Endodermal cell (in vitro differentiated cells): ENCODE measurements around the gene CX3CR1. TPM values are rescaled to one million over a fixed set of nuclear protein-coding genes. Genes with fewer than 3 reads are reported as not detected.

Experiments
- DNase-seq: peaks from one replicate; pipeline ENCODE4 v3.0.0-alpha.2; 2017
- H3K27ac ChIP-seq: 2 replicates; pipeline ENCODE4 v1.5.1; 2013; ENCODE audit warnings: mild to moderate bottlenecking, low read depth, low read length, moderate library complexity
- H3K27me3 ChIP-seq: 2 replicates; pipeline ENCODE4 v1.6.1; 2013; ENCODE audit warnings: mild to moderate bottlenecking, low read length, moderate library complexity; ENCODE audit not compliant: insufficient read depth, control insufficient read depth, poor library complexity, severe bottlenecking
- H3K36me3 ChIP-seq: 2 replicates; pipeline ENCODE4 v1.7.0; 2013; ENCODE audit warnings: mild to moderate bottlenecking, low read length, moderate library complexity; ENCODE audit not compliant: control insufficient read depth, insufficient read depth
- H3K4me1 ChIP-seq: one replicate; pipeline ENCODE4 v1.7.0; 2013; ENCODE audit warnings: low read length; ENCODE audit not compliant: control insufficient read depth, insufficient read depth
- H3K4me3 ChIP-seq: 2 replicates; pipeline ENCODE4 v1.5.1; 2013; ENCODE audit warnings: mild to moderate bottlenecking, low read length, moderate library complexity
- H3K9ac ChIP-seq: 2 replicates; pipeline ENCODE4 v1.6.1; 2013; ENCODE audit warnings: mild to moderate bottlenecking, low read length, moderate library complexity; ENCODE audit not compliant: poor library complexity, severe bottlenecking; ENCODE audit errors: extremely low read depth
- H3K9me3 ChIP-seq: 2 replicates; pipeline ENCODE4 v1.6.1; 2013; ENCODE audit warnings: mild to moderate bottlenecking, low read length, moderate library complexity; ENCODE audit not compliant: control insufficient read depth
- H3K27ac Mint-ChIP-seq: 2 replicates; pipeline ENCODE4 v1.8.0; 2020; ENCODE audit warnings: mixed read lengths
- H3K27me3 Mint-ChIP-seq: 2 replicates; pipeline ENCODE4 v1.8.0; 2021; ENCODE audit warnings: mild to moderate bottlenecking, mixed read lengths; ENCODE audit not compliant: insufficient read depth
- H3K36me3 Mint-ChIP-seq: 2 replicates; pipeline ENCODE4 v1.8.0; 2020; ENCODE audit warnings: low read depth, mixed read lengths
- H3K4me1 Mint-ChIP-seq: 2 replicates; pipeline ENCODE4 v1.8.0; 2020; ENCODE audit warnings: mixed read lengths
- H3K4me3 Mint-ChIP-seq: 2 replicates; pipeline ENCODE4 v1.8.0; 2020; ENCODE audit warnings: mild to moderate bottlenecking, moderate library complexity, mixed read lengths
- H3K9me3 Mint-ChIP-seq: 2 replicates; pipeline ENCODE4 v1.8.0; 2020; ENCODE audit warnings: mild to moderate bottlenecking, mixed read lengths
- CTCF ChIP-seq: fragments of 200-600 bp; sonication (generic); conservative IDR thresholded peaks from 2 replicates; pipeline ENCODE4 v1.5.0; 2021; ENCODE audit warnings: antibody characterized with exemption, mild to moderate bottlenecking
- WGBS, 2 experiments: methylation state at CpG; one replicate each; pipeline versions ENCODE4 v1.1.5 to v1.1.7; 2013; ENCODE audit warnings: missing lambda C conversion rate in 2 of 2, mixed read lengths in 1 of 2; ENCODE audit not compliant: insufficient coverage in 1 of 2, insufficient read length in 1 of 2; 5-methylcytosine and 5-hydroxymethylcytosine counted together
- long read RNA-seq, 4 experiments: library from polyadenylated mRNA in 2 of 4; library from RNA in 1 of 4; library from capped mRNA in 1 of 4; stranded (forward) in 3 of 4; unstranded in 1 of 4; transcript quantifications; one replicate each; pipeline ENCODE4 v2.0.0, GENCODE V29; 2020 to 2021; ENCODE audit warnings: inconsistent platforms in 1 of 4
- polyA plus RNA-seq, 2 experiments: library from polyadenylated mRNA; stranded (reverse); fragments of 50-300 nt; gene quantifications; one replicate each; pipeline ENCODE4 v1.2.3, GENCODE V29; 2013
- total RNA-seq, 2 donors: library from RNA; stranded (reverse); fragmentation: NEBNext Ultra II Directional in 1 of 2; extraction: Animal tissue kit (Norgen Biotek cat#: 25700) in 1 of 2; gene quantifications; 2 replicates in 1 of 2; 3 replicates in 1 of 2; pipeline ENCODE4 v1.2.1, GENCODE V29; 2021

The CX3CR1 gene
- total RNA-seq = not detected
- polyA plus RNA-seq (2013, experiment 1 of 2) = not detected
- polyA plus RNA-seq (2013, experiment 2 of 2) = not detected
- long read RNA-seq, experiment 1 = 0 reads
- long read RNA-seq, experiment 2 = 0 reads
- long read RNA-seq, experiment 3 = 0 reads
- long read RNA-seq, experiment 4 = 0 reads

GRCh38 chr3:39279745-39280517 lies at the start of gene CX3CR1:
CX3CR1 (minus strand) TSS chr3:39280036; CDS start chr3:39266509, 13,527 bp downstream.
- H3K9me3 Mint-ChIP-seq = no peaks in the 10 kb centered on the region

GRCh38 chr3:39329493-39329892 lies 49.7 kb upstream of the CX3CR1 start, which contains the start of gene CCR8:
CCR8 (plus strand) TSS chr3:39329709; CDS start chr3:39332332, 2,623 bp downstream.
- Mint-ChIP-seq H3K27ac (no peak within 1 kb of the TSS), H3K27me3 (no peaks in the 10 kb centered on the region), H3K9me3 (no peaks in the 10 kb centered on the region), H3K4me3 (no peak within 1 kb of the TSS), H3K4me1 (peaks cover 4% of the 10 kb centered on the region), H3K36me3 (no peaks in the 10 kb centered on the region)
- no peaks in the 10 kb centered on the region for H3K9me3 ChIP-seq
- no peaks in the 10 kb centered on the region for H3K4me1 ChIP-seq
- no peaks in the 10 kb centered on the region for H3K36me3 ChIP-seq
- no peak within 1 kb of the TSS for H3K4me3 ChIP-seq
- no peak for DNase-seq
- 67 to 75% methylated on average over 1 of the region's 1 CpG for WGBS, 2 experiments
- TF ChIP-seq CTCF = no peak
- no peak within 1 kb of the TSS for H3K27ac ChIP-seq
- H3K9ac ChIP-seq = no peak within 1 kb of the TSS
- H3K27me3 ChIP-seq = no peaks in the 10 kb centered on the region

More at GRCh38 chr3:39279745-39280517, at the start of gene CX3CR1:
- H3K4me1 Mint-ChIP-seq = peaks cover 9% of the 10 kb centered on the region
- Histone ChIP-seq H3K36me3 (no peaks in the 10 kb centered on the region), H3K9me3 (no peaks in the 10 kb centered on the region), H3K4me3 (no peak within 1 kb of the TSS), H3K9ac (no peak within 1 kb of the TSS), H3K4me1 (no peaks in the 10 kb centered on the region), H3K27ac (no peak within 1 kb of the TSS), H3K27me3 (peaks cover 22% of the 10 kb centered on the region)
- no peak within 1 kb of the TSS for H3K27ac Mint-ChIP-seq
- 78 to 83% methylated on average over 4 to 5 of the region's 5 CpGs for WGBS, 2 experiments
- peak; percentile 36 for DNase-seq
- H3K27me3 Mint-ChIP-seq = peaks cover 12% of the 10 kb centered on the region
- no peak for TF ChIP-seq CTCF
- H3K4me3 Mint-ChIP-seq = no peak within 1 kb of the TSS
- H3K36me3 Mint-ChIP-seq = no peaks in the 10 kb centered on the region

- H3K27ac Mint-ChIP-seq = no peak overlapping the region
- H3K27ac ChIP-seq = no peak overlapping the region
- H3K4me3 Mint-ChIP-seq = no peak overlapping the region
- H3K9ac ChIP-seq = no peak overlapping the region
- DNase-seq = no peak
- no peaks in the 10 kb centered on the region for H3K27me3 ChIP-seq
- H3K9me3 ChIP-seq = no peaks in the 10 kb centered on the region
- H3K36me3 Mint-ChIP-seq = no peaks in the 10 kb centered on the region
- no peak overlapping the region for H3K4me3 ChIP-seq
- H3K4me1 ChIP-seq = no peaks in the 10 kb centered on the region
- no peaks in the 10 kb centered on the region for H3K36me3 ChIP-seq
- no peak for TF ChIP-seq CTCF
- H3K27me3 Mint-ChIP-seq = no peaks in the 10 kb centered on the region
- 91% methylated on average over 4 of the region's 4 CpGs; no CpG with 5 or more reads in 1 of the 2 experiments for WGBS, 2 experiments
- no peaks in the 10 kb centered on the region for H3K9me3 Mint-ChIP-seq
- peaks cover 6% of the 10 kb centered on the region for H3K4me1 Mint-ChIP-seq
Measured at GRCh38 chr3:39327746-39328349, 48.0 kb upstream of the CX3CR1 start.
